Amniotic epithelial cell (primary cell): ENCODE results near the gene TMEM273.

Experiments used
- DNase-seq: peaks from one replicate; pipeline ENCODE4 v3.0.0-alpha.2; 2010; ENCODE audit warnings: low read depth

Gene TMEM273

DNA sequence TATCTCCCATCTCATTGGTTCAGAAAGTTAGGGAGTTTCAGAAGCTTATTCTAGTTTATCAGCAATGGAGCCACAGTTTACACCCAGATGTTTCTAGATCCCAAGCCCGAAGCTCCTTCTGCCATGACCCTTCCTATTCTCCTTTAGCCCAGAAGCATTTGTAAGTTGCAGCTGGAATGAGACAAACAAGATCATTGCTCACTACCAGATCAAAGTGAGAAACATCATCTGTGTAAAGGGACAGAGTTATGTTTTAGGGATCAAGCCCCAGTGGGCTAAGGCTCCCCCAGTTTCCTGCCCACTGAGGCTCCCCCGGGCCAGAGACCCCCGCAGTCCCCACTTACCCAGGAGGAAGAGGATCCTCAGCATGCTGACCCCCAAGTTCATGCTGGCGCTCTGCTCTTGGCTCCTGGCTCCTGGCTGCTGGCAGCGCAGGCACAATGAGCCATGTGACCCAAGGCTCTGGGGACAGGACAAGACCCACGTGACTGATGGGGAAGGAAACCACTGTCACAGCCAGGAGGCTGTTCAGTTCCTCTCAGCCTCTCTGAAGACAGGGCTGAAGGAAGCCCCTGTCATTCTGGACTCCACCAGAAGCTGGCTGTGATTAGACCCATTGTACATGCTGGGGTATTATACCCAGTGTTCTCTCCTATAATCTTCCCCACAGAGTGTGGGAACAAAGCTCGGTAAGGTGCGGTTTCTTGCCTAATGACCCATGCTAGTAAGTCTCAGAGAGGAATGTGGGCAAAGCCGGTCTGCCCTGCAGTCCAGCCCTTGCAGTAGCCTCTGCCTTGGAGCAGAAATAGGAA lies at the start of gene TMEM273:
TSS of gene TMEM273 (minus strand) at position 442 of the 812 bp plus-strand sequence. CDS start at position 387, 55 bp downstream.
- no peak for DNase-seq

- no peak for DNase-seq
Observed at GRCh38 chr10:49237985-49238384, 49.8 kb upstream of the TMEM273 start.

DNA sequence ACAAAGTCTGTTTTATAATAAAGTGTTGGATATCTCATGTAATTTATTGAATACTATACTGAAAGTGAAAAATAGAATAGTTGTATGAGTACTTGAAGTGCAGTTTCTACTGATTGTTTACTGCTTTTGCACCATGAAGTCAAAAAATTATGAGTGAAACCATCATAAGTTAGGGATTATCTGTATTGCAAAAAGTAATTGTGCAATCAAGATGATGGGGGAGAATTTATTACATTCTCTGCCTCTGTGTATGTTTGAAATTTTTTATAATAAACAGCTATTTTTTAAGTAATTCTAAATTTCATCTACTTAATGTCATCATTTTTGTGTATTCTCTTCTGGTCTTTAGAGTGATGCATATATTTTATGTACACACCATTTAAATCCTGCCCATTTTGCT lies 47.2 kb upstream of the TMEM273 start:
- DNase-seq = peak; percentile 3

GRCh38 chr10:49231086-49231820 lies 43.1 kb upstream of the TMEM273 start:
- no peak for DNase-seq

- DNase-seq = no peak
Observed at GRCh38 chr10:49230004-49230403, 41.8 kb upstream of the TMEM273 start.

GRCh38 chr10:49228677-49229076 lies 40.5 kb upstream of the TMEM273 start:
- DNase-seq = no peak

- DNase-seq = no peak
Observed at GRCh38 chr10:49227406-49227805, 39.2 kb upstream of the TMEM273 start.

DNA sequence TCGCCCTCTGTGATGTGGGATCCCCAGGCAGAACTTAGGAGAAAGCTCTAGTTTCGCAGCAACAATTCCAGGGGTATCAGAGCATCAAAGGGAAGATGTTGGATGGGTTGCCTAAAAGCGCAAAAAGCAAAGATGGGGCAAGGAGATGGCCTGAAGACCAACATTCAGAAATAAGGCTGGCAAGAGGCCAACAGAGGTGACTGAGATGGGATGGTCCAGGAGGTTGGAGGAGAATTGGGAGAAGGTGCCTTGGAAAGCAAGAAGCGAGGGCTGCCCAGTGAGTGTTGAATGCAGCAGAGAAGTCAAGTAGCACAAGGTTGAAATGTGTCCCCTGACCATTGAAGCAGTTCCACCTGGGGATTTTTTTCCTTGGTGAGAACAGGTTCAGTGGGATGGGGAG lies 38.4 kb upstream of the TMEM273 start:
- DNase-seq = no peak

- DNase-seq = no peak
Observed at GRCh38 chr10:49225218-49225876, 37.2 kb upstream of the TMEM273 start.

DNA sequence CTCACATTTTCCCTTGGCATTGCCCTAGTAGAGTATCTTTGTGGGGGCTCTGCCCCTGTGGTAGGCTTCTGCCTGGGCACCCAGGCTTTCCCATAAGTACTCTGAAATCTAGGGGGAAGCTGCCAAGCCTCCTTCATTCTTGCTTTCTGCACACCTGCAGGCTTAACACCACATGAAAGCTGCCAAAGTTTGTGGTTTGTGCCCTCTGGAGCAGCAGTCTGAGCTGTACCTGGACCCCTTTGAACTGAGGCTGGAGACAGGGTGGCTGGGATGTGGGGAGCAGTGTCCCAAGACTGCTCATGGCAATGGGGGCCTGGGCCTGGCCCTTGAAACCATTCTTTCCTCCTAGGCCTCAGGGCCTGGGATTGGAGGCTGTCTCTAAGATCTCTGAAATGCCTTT lies 35.0 kb upstream of the TMEM273 start:
- DNase-seq = no peak

DNA sequence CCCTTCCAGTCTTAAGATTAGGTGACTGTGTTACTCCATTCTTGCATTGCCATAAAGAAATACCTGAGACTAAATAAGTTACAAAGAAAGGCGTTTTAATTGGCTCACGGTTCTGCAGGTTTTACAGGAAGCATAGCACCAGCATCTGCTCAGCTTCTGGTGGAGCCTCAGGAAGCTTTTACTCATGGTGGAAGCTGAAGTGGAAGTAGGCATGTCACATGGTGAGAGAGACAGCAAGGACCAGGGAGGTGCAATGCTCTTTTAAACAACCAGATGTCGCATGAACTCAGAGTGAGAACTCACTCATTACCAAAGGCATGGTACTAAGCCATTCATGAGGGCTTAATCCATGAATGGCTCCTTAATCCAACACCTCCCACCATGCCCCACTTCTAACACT lies 34.0 kb upstream of the TMEM273 start:
- DNase-seq = no peak

DNA sequence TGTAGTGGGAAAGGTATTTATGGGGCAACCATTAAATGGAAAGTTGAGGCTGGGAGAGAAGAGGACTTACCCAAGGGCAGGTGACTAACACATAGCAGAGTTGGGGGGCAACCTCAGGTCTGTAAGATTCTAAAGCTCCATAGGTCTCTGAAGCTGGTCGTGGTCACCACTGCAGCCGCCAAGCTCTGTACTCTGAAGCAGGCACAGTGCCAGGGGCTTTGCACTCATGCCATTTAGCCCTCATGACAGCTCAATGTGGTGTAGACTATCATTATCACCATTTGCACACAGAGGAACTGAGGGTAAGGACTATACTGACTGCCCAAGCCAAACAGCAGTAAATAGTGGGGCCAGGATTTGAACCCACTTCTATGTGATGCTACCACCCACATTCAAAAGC lies 32.5 kb upstream of the TMEM273 start:
- DNase-seq = no peak

- no peak for DNase-seq
Observed at GRCh38 chr10:49220031-49220430, 31.8 kb upstream of the TMEM273 start.

GRCh38 chr10:49219248-49219647 lies 31.1 kb upstream of the TMEM273 start:
- no peak for DNase-seq

- no peak for DNase-seq
Observed at GRCh38 chr10:49218480-49218879, 30.3 kb upstream of the TMEM273 start.

GRCh38 chr10:49217645-49218044 lies 29.5 kb upstream of the TMEM273 start:
- DNase-seq = no peak

GRCh38 chr10:49213211-49213610 lies 25.0 kb upstream of the TMEM273 start:
- no peak for DNase-seq

DNA sequence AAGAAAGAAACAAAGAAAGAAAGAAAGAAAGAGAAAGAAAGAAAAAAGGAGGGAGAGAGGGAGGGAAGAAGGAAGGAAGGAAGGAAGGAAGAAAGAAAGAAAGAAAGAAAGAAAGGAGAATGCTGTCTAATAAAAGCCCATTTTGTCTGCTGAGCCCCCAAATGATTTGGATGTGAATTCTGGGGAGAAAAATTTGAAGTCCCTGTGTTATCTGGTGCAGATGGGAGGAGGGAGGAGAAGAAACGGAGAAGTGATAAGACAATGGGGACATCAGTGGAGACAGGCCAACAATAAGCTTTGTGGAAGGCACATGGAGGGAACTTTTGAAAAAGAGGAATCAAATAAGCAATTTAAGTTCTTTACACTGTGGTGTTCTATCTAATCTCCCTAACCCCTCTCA lies 24.6 kb upstream of the TMEM273 start:
- no peak for DNase-seq

- DNase-seq = no peak
Observed at GRCh38 chr10:49212076-49212475, 23.9 kb upstream of the TMEM273 start.

GRCh38 chr10:49208996-49209395 lies 20.8 kb upstream of the TMEM273 start:
- DNase-seq = no peak

DNA sequence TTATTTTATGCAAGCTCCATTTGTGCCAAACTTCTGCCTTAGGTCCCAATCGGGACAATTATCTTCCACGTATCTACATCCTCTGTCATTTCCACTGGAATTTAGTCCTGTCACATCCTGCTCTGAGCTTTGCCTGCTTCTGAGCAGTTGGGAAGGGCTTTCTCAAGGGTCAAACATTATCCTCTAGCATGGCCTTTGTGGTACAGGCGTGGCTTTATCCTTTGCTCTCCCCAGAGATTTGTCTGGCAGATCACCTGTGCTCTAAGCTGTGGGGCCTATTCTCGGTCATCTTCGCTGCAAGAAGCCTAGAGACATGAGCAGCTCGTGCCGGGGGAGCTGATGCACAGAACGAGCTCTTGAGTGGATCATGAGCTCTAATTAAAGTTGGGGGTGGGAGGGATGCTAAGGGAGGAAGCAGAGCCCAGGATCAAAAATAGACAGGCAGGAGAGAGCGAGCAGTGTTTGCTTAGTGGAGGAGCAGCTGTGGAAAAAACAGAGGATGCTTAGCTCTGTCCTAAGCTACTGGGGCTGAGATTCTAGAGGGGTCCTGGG lies 19.8 kb upstream of the TMEM273 start:
- DNase-seq = no peak

GRCh38 chr10:49207113-49207512 lies 18.9 kb upstream of the TMEM273 start:
- DNase-seq = no peak

DNA sequence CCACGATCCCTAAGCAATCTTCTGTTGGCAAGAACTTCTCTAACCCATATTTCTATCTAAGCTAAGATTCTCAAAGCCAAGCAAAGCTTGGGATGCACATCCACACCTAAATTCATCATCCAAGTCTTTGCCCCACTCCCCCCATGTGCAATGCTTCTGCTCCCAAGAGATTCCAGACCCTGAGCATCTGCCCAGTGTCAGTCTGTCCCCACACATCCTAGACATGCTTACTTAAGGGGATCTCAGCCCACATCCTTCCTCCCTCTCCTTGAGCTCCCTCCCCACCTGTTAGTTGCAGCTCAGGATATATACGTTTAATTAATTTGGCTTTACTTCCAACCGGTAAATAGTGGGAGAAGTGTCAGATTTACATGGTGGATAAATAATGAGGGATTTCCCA lies 17.0 kb upstream of the TMEM273 start:
- no peak for DNase-seq
